Measurements from ENCODE around the gene MAPK11.

Gene MAPK11

GRCh38 chr22:50259302-50259701 is 10.9 kb downstream of the MAPK11 start:
- no peak for DNase-seq

- DNase-seq, result no peak
These were observed 11.6 kb downstream of the MAPK11 start for GRCh38 chr22:50258361-50259292.

GRCh38 chr22:50257451-50258360 is 12.5 kb downstream of the MAPK11 start:
- no peak for DNase-seq

- DNase-seq, result no peak
These were observed 13.1 kb downstream of the MAPK11 start for GRCh38 chr22:50257041-50257440.

GRCh38 chr22:50256258-50256862 is 13.8 kb downstream of the MAPK11 start:
- DNase-seq, result no peak

GRCh38 chr22:50255607-50256006 is 14.6 kb downstream of the MAPK11 start:
- DNase-seq, result no peak

GRCh38 chr22:50255099-50255498 is 15.1 kb downstream of the MAPK11 start:
- no peak for DNase-seq

- DNase-seq, result no peak
These were observed 16.2 kb downstream of the MAPK11 start for GRCh38 chr22:50253941-50254340.

GRCh38 chr22:50253046-50253915 is 16.9 kb downstream of the MAPK11 start:
- DNase-seq, result no peak

- peak; percentile 75 for DNase-seq
These were observed 17.8 kb downstream of the MAPK11 start for GRCh38 chr22:50252082-50253045.

GRCh38 chr22:50251477-50252081 is 18.6 kb downstream of the MAPK11 start:
- DNase-seq, result no peak

- peak; percentile 87 for DNase-seq
These were observed 19.4 kb downstream of the MAPK11 start, which contains the start of gene HDAC10 for GRCh38 chr22:50250555-50251476. TSS of gene HDAC10 (minus strand) at chr22:50251265. CDS start at chr22:50251032, 233 bp downstream.

- no peak for DNase-seq
These were observed 20.0 kb downstream of the MAPK11 start for GRCh38 chr22:50250249-50250554.

- no peak for DNase-seq
These were observed 20.6 kb downstream of the MAPK11 start for GRCh38 chr22:50249341-50250248.

GRCh38 chr22:50248196-50249081 is 21.7 kb downstream of the MAPK11 start:
- DNase-seq, result no peak

GRCh38 chr22:50247748-50248147 is 22.4 kb downstream of the MAPK11 start:
- peak; percentile 42 for DNase-seq

Measured in eye (tissue), 1 donor.